ENCODE results near the gene TNIK. TPM values are rescaled to one million over a fixed set of nuclear protein-coding genes. Genes with fewer than 3 reads are reported as not detected.

Gene TNIK
- total RNA-seq, 1 experiment from 2014 or later: 0.69 TPM

- Histone ChIP-seq H3K9me3 (ENCODE audit: low read depth, low read length, poor library complexity, severe bottlenecking) (peaks cover 5% of the 10 kb centered on the region), H3K4me3 (ENCODE audit: low read depth, low read length, poor library complexity, severe bottlenecking) (no peak overlapping the region), H3K4me1 (ENCODE audit: insufficient read depth, low read length, poor library complexity, severe bottlenecking) (peaks cover 8% of the 10 kb centered on the region), H3K27me3 (replicated peaks; ENCODE audit: insufficient read depth, low read depth, low read length, poor library complexity) (no peaks in the 10 kb centered on the region), H3K36me3 (ENCODE audit: insufficient read depth, low read length, poor library complexity, severe bottlenecking) (no peaks in the 10 kb centered on the region), H3K27ac (ENCODE audit: low read depth, low read length, poor library complexity, severe bottlenecking) (no peak overlapping the region)
- CTCF ChIA-PET: no interaction called here
- TF ChIP-seq EZH2 (IDR thresholded peaks at IDR 0.05; ENCODE audit: borderline replicate concordance, low read depth, low read length, poor library complexity, severe bottlenecking): no peak
- TF ChIP-seq CTCF (conservative IDR thresholded peaks at IDR 0.05; ENCODE audit: low read depth, low read length): no peak
- intact Hi-C loops (cut with micrococcal nuclease; ENCODE audit: unreplicated experiment): no loop called here
- BruUV-seq (replicated peaks): no TSS peak
- POLR2A ChIA-PET (ENCODE audit: low non-redundant PET): no interaction called here
- no peak for DNase-seq (ENCODE audit: low spot score)
Measured at GRCh38 chr3:171227359-171227758, 232.8 kb downstream of the TNIK start.

GRCh38 chr3:171226794-171227193, 233.4 kb downstream of the TNIK start:
- H3K36me3 ChIP-seq (ENCODE audit: insufficient read depth, low read length, poor library complexity, severe bottlenecking): no peaks in the 10 kb centered on the region
- H3K27ac ChIP-seq (ENCODE audit: low read depth, low read length, poor library complexity, severe bottlenecking): no peak overlapping the region
- H3K4me1 ChIP-seq (ENCODE audit: insufficient read depth, low read length, poor library complexity, severe bottlenecking): peaks cover 8% of the 10 kb centered on the region
- DNase-seq (ENCODE audit: low spot score): no peak
- intact Hi-C loops (cut with micrococcal nuclease; ENCODE audit: unreplicated experiment): no loop called here
- ChIA-PET CTCF (no interaction called here), POLR2A (ENCODE audit: low non-redundant PET) (no interaction called here)
- no peak for TF ChIP-seq EZH2 (IDR thresholded peaks at IDR 0.05; ENCODE audit: borderline replicate concordance, low read depth, low read length, poor library complexity, severe bottlenecking)
- TF ChIP-seq CTCF (conservative IDR thresholded peaks at IDR 0.05; ENCODE audit: low read depth, low read length): no peak
- no peaks in the 10 kb centered on the region for H3K27me3 ChIP-seq (replicated peaks; ENCODE audit: insufficient read depth, low read depth, low read length, poor library complexity)
- no peak overlapping the region for H3K4me3 ChIP-seq (ENCODE audit: low read depth, low read length, poor library complexity, severe bottlenecking)
- BruUV-seq (replicated peaks): no TSS peak
- peaks cover 5% of the 10 kb centered on the region for H3K9me3 ChIP-seq (ENCODE audit: low read depth, low read length, poor library complexity, severe bottlenecking)

DNA sequence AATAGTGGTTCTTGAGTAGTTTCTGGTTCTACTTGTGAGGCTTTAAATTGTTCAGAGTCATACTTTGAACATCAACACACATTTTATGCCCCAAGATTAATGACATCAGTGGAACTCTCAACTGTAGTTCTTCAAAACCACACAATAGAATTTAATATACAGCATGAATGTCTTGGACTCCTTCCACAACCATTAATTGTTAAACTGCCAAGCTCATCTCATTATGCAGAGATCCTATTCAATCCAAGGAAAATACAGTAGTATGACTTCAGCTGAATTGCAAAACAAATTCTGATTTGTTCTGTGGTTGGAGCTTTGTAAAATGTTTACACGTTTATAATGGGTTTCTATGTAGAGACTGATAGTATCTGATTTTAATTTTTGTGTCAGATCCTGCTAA, 234.5 kb downstream of the TNIK start:
- CTCF ChIA-PET: interaction anchor here (0.5 kb wide), 1 partner anchor 352 kb away, joined by 4 read pairs; no protein-coding TSS in a partner anchor
- no TSS peak for BruUV-seq (replicated peaks)

More for the DNA sequence above, 234.5 kb downstream of the TNIK start:
- intact Hi-C loops (cut with micrococcal nuclease; ENCODE audit: unreplicated experiment): no loop called here
- H3K27me3 ChIP-seq (replicated peaks; ENCODE audit: insufficient read depth, low read depth, low read length, poor library complexity): no peaks in the 10 kb centered on the region
- TF ChIP-seq EZH2 (IDR thresholded peaks at IDR 0.05; ENCODE audit: borderline replicate concordance, low read depth, low read length, poor library complexity, severe bottlenecking) (no peak), CTCF (conservative IDR thresholded peaks at IDR 0.05; ENCODE audit: low read depth, low read length) (no peak)
- H3K9me3 ChIP-seq (ENCODE audit: low read depth, low read length, poor library complexity, severe bottlenecking): peaks cover 5% of the 10 kb centered on the region
- peak; percentile 35 for DNase-seq (ENCODE audit: low spot score)
- H3K4me3 ChIP-seq (ENCODE audit: low read depth, low read length, poor library complexity, severe bottlenecking): no peak overlapping the region
- POLR2A ChIA-PET (ENCODE audit: low non-redundant PET): no interaction called here
- H3K27ac ChIP-seq (ENCODE audit: low read depth, low read length, poor library complexity, severe bottlenecking): no peak overlapping the region
- peaks cover 8% of the 10 kb centered on the region for H3K4me1 ChIP-seq (ENCODE audit: insufficient read depth, low read length, poor library complexity, severe bottlenecking)
- H3K36me3 ChIP-seq (ENCODE audit: insufficient read depth, low read length, poor library complexity, severe bottlenecking): no peaks in the 10 kb centered on the region

Measured in A673 (cell line).